Ureter (tissue), 1 donor: Measurements from ENCODE around the gene TRDN. TPM values are rescaled to one million over a fixed set of nuclear protein-coding genes. Genes with fewer than 3 reads are reported as not detected.

Source experiments
- DNase-seq: peaks from one replicate; pipeline ENCODE4 v3.0.0-alpha.2; 2020; ENCODE audit warnings: low spot score
- total RNA-seq: library from RNA; stranded (reverse); gene quantifications from one replicate; pipeline ENCODE4 v1.2.4, GENCODE V29; 2023
- donor health status: DM: yes; HTN: yes; CAD: no.

TRDN gene
- total RNA-seq, 1 donor from 2014 or later: 0.44 TPM

DNA sequence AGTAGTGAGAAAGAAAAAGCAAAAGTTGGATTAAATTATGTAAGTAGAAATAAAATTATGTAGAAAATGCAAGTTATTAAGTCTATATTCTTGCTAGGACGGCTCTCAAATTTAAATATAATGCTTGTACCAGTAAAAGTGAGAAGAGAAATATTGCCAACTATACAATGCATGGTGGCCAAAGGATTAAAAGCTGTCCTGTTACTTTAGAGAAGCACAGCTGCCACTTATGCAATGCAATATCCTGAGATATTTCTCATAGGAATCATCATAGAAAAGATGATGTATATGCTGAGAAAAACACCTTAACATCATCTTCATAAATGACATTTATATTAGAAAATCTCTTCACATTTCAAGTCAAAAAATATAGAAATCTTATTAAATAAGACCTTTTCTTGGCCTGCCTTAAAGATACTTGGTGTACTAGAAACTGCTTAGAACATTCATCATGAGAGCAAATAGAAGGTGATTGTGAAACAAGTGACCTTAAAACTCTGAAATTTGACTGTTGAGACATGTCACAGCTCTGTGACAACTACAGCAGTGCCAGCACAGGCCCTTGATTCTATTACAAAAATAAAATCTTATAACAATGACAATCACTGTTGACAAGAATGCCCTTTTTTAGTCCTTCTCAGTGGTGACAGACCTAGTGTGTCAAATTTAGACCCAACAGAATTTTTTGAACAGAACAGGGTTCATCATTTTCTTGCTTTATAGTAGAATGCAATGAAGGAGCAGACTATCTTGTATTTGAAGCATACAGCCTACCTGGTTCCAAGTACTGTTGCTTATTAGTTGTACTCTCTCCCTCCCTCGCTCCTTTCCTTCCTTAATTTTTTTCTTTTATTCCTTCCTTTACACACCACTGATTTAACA, 467.6 kb downstream of the TRDN start:
- DNase-seq: no peak

DNA sequence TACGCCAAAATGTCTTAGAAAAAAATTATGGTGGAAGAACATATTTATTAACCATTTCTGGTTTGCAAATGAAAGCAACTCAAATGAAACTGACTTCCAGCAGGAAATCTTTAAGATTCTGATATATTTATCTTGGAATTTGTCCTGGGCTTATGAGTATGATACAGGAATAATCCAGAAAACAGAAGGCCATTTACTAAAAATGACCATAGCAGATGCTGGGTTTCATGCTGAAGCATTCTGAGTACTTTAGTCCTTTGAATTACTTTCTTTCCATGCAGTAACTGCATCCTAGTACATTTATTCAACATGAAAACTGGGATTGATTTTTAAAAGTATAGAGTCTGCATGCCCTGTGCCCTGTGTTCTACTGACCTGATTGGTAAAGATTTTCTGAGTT, 468.3 kb downstream of the TRDN start:
- no peak for DNase-seq

Other genes with a start within 250 kb of the TRDN start
- gene NKAIN2, start 166.9 kb upstream of the TRDN start, total RNA-seq: 0.73 TPM